NOMO-1 treated with dmso at 0.1 percent for 144 hours (cell line): ENCODE results near the gene PTGS1.
"Not testable (repeated sequence)": the region's sequence is repeated elsewhere in the genome, so short reads cannot be mapped to it uniquely, and the experiment has no call there.

Experiments
- DNase-seq: peaks from one replicate; lab custom pipeline; 2025; ENCODE audit not compliant: unreplicated experiment; lab: John Stamatoyannopoulos, UW

PTGS1 gene

GRCh38 chr9:122370869-122371755 lies at the start of gene PTGS1:
Gene PTGS1, plus strand, starts transcription at chr9:122371024. Its CDS starts 61 bp downstream, at chr9:122371085.
- peak; percentile 74 for DNase-seq

GRCh38 chr9:122322553-122322952 lies 48.3 kb upstream of the PTGS1 start:
- DNase-seq: no peak

GRCh38 chr9:122324665-122325064 lies 46.2 kb upstream of the PTGS1 start:
- DNase-seq: not testable (repeated sequence)

GRCh38 chr9:122325124-122325523 lies 45.7 kb upstream of the PTGS1 start:
- DNase-seq: no peak

- DNase-seq: no peak
Measured at GRCh38 chr9:122327175-122327574, 43.6 kb upstream of the PTGS1 start.

GRCh38 chr9:122329597-122329996 lies 41.2 kb upstream of the PTGS1 start:
- DNase-seq: no peak

GRCh38 chr9:122330466-122330865 lies 40.4 kb upstream of the PTGS1 start:
- DNase-seq: not testable (repeated sequence)

GRCh38 chr9:122331523-122331927 lies 39.3 kb upstream of the PTGS1 start:
- DNase-seq: no peak

GRCh38 chr9:122332083-122332482 lies 38.7 kb upstream of the PTGS1 start:
- no peak for DNase-seq

- no peak for DNase-seq
Measured at GRCh38 chr9:122332644-122333043, 38.2 kb upstream of the PTGS1 start.

GRCh38 chr9:122333169-122333808 lies 37.5 kb upstream of the PTGS1 start:
- no peak for DNase-seq

GRCh38 chr9:122334916-122335315 lies 35.9 kb upstream of the PTGS1 start:
- no peak for DNase-seq

- no peak for DNase-seq
Measured at GRCh38 chr9:122336189-122336588, 34.6 kb upstream of the PTGS1 start.

- no peak for DNase-seq
Measured at GRCh38 chr9:122336866-122337555, 33.8 kb upstream of the PTGS1 start.

- DNase-seq: no peak
Measured at GRCh38 chr9:122337556-122337929, 33.3 kb upstream of the PTGS1 start.

- no peak for DNase-seq
Measured at GRCh38 chr9:122338536-122338935, 32.3 kb upstream of the PTGS1 start.

- DNase-seq: no peak
Measured at GRCh38 chr9:122338994-122339393, 31.8 kb upstream of the PTGS1 start.

- no peak for DNase-seq
Measured at GRCh38 chr9:122339579-122339978, 31.2 kb upstream of the PTGS1 start.

GRCh38 chr9:122340161-122340560 lies 30.7 kb upstream of the PTGS1 start:
- DNase-seq: no peak

GRCh38 chr9:122342323-122343050 lies 28.3 kb upstream of the PTGS1 start:
- no peak for DNase-seq
